Kidney epithelial cell (primary cell): ENCODE results near the gene HAGH. TPM values are rescaled to one million over a fixed set of nuclear protein-coding genes. Genes with fewer than 3 reads are reported as not detected.
A peak's percentile ranks its signal among the peaks of the same experiment; 100 is the strongest.

Experiments used
- DNase-seq: peaks from one replicate; pipeline ENCODE4 v3.0.0-alpha.2; 2010; ENCODE audit warnings: low read depth
- H3K27me3 ChIP-seq: 2 replicates; pipeline ENCODE4 v1.6.0; 2011; ENCODE audit warnings: low read length; ENCODE audit not compliant: control insufficient read depth, insufficient read depth
- H3K36me3 ChIP-seq: 2 replicates; pipeline ENCODE4 v1.5.1; 2011; ENCODE audit warnings: low read length; ENCODE audit not compliant: control insufficient read depth, insufficient read depth
- H3K4me3 ChIP-seq: 2 replicates; pipeline ENCODE4 v1.5.1; 2011; ENCODE audit warnings: low read depth, mild to moderate bottlenecking, control low read depth, low read length
- total RNA-seq: library from RNA; depleted of rRNA; stranded (reverse); fragments of >200 nt; gene quantifications from 2 replicates; pipeline ENCODE4 v1.2.3, GENCODE V29; 2015
- TF ChIP-seq, protein P1 (sequence below): IDR thresholded peaks from 2 replicates; pipeline ENCODE4 v1.5.1; 2011; ENCODE audit warnings: mild to moderate bottlenecking, moderate library complexity, low read length, control low read depth, inconsistent platforms; ENCODE audit not compliant: insufficient read depth, poor library complexity, severe bottlenecking

The HAGH gene
- total RNA-seq, 1 donor from 2014 or later: 62.8 TPM

DNA sequence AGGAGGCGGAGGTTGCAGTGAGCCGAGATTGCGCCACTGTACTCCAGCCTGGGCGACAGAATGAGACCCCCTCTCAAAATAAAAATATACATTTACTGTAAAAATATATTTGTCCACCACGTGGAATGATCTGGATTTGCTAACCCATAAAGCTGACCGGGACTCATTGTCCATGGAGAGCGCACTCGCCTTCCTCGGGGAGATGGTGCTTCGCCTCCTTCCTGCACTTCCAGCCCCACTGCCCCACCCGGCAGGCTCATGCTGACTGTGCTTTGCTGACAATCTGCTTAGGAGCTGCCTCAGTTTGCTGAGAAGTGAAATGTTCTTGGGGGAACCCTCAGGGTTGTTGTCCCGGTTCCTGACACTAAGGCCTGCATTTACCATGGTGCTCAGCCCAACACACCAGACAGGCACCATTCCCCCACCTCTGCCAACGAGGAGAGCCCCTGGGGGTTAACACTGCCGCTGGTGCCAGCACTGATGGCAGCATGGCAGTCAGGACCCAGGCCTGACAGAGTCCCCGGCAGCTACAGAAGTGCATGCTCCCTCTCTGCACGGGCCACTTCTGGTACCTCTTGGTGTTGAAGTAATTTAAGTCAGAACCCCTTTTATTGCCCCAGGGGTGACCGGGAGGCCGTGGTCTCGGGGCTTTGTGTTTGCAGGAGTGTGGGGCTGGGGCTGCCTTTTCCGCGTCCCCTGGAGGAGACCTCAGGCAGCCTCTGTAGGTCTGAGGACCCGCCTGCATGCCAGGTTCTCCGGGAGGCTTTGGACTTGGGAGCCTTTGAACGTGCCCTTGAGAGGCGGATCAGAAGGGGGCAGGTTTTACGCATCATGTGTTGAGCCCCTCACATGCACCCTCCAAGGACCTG, 41.4 kb downstream of the HAGH start:
- Histone ChIP-seq H3K27me3 (no peaks in the 10 kb centered on the region), H3K4me3 (no peak overlapping the region), H3K36me3 (no peaks in the 10 kb centered on the region)
- TF ChIP-seq, protein P1, sequence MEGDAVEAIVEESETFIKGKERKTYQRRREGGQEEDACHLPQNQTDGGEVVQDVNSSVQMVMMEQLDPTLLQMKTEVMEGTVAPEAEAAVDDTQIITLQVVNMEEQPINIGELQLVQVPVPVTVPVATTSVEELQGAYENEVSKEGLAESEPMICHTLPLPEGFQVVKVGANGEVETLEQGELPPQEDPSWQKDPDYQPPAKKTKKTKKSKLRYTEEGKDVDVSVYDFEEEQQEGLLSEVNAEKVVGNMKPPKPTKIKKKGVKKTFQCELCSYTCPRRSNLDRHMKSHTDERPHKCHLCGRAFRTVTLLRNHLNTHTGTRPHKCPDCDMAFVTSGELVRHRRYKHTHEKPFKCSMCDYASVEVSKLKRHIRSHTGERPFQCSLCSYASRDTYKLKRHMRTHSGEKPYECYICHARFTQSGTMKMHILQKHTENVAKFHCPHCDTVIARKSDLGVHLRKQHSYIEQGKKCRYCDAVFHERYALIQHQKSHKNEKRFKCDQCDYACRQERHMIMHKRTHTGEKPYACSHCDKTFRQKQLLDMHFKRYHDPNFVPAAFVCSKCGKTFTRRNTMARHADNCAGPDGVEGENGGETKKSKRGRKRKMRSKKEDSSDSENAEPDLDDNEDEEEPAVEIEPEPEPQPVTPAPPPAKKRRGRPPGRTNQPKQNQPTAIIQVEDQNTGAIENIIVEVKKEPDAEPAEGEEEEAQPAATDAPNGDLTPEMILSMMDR: no peak
- no peak for DNase-seq

DNA sequence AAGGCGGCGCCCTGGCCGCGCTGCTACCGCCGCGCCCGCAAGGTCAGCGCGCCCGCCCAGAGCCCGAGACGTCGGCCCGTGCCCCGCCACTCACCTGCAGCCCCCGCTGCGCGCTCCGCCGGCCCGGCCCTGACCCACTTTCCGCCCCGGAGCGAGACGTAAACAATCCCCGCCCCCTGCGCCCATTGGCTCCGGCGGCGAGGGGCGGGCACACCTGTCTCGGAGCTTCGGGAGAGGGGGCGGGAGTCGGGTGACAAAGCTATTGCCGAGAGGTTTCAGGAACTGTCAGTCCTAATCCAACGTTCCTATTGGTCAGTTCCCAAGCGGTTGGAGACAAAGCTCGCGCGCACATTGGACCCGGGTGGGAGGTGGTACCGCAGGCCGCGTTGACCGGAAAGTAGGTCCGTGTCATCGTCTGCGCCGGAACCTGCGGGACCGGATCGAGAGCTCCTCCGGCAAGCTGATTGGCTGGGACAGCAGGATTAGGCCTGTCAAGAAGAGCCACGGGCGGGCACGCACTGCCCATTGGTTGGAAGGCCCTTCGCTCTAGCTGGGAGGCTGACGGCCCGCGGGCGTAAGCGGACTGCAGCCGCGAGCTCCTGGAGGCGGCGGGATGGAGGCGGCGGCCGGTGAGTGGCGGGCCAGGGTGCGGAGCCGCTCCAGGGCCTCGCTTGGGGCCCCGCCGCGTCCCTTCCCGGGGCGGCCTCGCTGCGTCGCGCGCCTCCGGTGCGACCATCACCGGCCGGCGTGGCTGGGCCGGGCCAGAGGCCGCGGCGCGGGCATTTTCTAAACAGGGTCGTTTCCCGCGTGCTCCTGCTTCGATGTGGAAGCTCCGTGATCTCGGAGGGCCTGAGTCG, 44.0 kb downstream of the HAGH start, which contains the start of the genes NUBP2 and SPSB3:
NUBP2 (plus strand) TSS at position 553 of the 857 bp plus-strand sequence; CDS start at position 614, 61 bp downstream.
SPSB3 (minus strand) TSS at position 164 of the 857 bp plus-strand sequence. CDS start 1,088 bp downstream, outside the sequence.
- Histone ChIP-seq H3K27me3 (no peaks in the 10 kb centered on the region), H3K4me3 (peak within 1 kb of the TSS; percentile 82), H3K36me3 (no peaks in the 10 kb centered on the region)
- DNase-seq: peak; percentile 100
- TF ChIP-seq, protein P1: no peak

DNA sequence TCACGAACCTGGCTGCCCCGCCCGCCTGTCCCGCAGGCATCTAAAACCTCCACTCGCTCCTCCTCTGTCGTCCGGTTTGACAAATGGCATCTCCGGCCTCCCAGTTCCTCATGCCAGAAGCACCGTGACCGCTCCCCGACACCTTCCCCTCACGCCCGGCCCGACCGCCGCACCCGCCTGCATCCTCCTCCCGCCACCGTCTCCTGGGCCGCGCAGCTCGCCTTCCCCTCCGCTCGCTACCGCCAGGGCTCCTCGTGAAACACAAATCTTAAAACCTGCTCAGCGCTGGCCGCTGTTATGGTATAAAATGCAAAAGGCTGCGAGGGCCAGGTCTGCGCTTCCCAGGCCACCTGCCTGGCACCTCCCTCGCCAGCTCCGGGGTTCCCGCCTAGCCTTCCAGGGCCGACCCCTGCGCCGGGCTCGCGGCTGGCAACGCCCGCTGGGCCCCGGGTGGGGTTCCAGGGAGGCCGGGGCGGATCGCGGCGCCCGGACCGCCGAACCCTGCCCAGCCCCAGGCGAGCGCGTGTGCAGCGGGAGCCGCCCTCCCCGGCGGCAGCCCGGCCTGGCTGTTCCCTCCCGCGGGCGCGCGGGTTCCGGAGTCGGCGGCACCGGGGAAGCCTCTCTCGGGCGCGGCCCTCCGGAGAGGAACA, 44.7 kb downstream of the HAGH start:
- Histone ChIP-seq H3K36me3 (no peaks in the 10 kb centered on the region), H3K27me3 (no peaks in the 10 kb centered on the region), H3K4me3 (peak overlapping the region; percentile 56)
- DNase-seq: no peak
- TF ChIP-seq, protein P1: no peak

DNA sequence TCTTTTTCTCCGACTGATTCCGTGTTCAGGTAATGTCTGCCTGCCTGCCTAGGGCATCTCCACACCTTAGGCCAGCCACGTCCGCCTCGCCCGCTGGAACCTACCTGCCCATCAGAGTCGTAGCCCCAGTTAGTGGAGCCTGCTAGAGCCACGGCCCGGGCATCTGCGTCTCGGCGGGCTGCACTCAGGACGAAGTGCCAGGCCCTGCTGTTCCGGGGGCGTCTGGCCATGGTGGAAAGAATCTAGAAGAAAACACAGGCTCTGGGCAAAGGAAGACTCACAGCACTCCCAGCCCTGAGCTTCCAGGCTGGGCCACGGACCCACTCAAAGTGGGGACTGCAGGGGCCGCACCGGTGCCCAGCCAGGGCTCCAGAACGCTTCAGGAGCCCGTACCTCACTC, 45.4 kb downstream of the HAGH start:
- TF ChIP-seq, protein P1: no peak
- no peak for DNase-seq
- H3K4me3 ChIP-seq: peak overlapping the region; percentile 56
- H3K27me3 ChIP-seq: no peaks in the 10 kb centered on the region
- H3K36me3 ChIP-seq: no peaks in the 10 kb centered on the region

DNA sequence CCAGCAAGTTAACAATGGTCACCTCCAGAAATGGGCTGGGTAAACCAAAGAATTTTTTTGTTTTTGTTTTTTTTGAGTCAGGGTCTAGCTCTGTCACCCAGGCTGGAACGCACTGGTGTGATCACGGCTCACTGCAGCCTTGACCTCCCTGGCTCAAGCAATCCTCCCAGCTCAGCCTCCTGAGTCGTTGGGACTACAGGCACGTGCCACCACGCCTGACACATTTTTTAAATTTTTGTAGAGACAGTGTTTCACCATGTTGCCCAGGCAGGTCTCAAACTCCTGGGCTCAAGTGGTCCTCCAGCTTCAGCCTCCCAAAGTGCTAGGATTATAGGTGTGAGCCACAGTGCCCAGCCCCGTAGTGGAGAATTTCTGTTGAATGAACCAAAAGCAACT, 46.0 kb downstream of the HAGH start:
- TF ChIP-seq, protein P1: no peak
- Histone ChIP-seq H3K36me3 (no peaks in the 10 kb centered on the region), H3K4me3 (no peak overlapping the region), H3K27me3 (no peaks in the 10 kb centered on the region)
- DNase-seq: no peak
